HG03103 (cell line): ENCODE data around the gene TRIM8.

Source experiments
- ATAC-seq: cut with Tn5 transposase; IDR thresholded peaks from one replicate; pipeline ENCODE4 v1.9.1; 2021; ENCODE audit warnings: low read depth; ENCODE audit not compliant: unreplicated experiment

TRIM8 gene

DNA sequence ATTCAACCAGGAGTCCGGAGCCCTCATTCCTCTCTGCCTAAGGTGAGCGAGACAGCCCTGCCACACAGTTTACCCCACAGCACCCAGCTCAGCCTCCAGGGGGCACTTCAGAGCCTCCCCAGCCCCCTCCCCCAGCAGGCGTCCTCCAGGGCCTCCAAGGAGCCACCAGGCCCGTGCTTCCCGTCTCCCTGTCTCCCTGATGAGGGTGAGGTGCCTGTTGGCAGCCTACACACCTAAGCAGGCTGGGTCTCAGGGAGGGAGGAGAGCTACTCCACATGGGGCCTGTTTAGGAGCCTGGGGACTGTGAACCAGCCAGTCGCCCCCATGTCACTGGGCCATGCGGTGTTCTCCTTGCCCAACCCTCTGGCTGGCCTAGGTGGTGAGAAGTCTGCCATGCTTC, 28.9 kb upstream of the TRIM8 start:
- no peak for ATAC-seq

DNA sequence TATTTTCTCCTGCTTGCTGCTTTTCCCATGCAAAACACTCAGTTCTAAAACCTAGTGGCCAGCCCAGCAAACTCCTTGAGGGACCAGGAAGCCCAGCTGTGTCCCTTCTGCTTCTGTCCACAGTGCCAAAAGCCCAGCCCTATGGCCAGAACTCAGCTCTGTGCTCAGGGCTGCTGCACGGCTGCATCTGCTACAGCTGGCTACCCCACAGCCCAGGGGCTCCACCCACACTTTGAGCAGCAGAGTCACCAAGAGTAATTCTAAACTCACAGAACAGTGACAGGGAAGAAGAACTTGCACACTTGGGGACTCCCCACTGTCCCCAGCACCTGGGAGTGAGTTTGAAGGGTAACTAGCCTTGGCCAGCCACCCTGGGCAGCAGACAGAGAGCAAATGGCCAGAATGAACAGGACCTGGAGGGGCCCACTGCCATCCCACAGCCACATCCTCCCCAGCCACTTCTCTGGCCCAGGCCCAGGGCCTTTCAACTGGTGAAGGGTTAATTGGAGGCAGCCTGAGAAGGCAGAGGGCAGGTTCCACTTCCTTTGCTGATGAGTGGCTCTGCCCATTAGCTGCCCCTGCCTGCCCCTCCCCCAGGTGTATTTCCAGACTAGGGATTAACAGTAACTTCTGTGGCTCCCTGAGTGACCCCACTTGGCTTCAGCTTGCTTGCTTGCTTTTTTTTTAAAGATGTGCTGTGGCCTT, 28.1 kb upstream of the TRIM8 start:
- ATAC-seq: no peak

DNA sequence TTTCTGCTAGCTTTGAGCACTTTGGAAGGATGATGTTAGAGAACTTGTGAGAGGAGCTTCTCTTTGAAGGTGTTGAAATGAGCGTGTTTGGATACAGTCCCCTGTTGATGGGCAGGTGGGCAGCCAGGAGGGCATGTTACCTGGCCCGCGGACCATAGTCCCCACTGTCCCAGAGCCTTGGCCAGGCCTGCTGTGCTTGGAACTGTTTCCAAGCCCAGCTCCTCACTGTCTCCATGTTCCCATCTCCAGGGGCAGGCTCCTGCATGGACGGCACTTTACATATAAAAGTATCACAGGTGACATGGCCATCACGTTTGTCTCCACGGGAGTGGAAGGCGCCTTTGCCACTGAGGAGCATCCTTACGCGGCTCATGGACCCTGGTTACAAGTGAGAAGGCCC, 27.2 kb upstream of the TRIM8 start:
- no peak for ATAC-seq

DNA sequence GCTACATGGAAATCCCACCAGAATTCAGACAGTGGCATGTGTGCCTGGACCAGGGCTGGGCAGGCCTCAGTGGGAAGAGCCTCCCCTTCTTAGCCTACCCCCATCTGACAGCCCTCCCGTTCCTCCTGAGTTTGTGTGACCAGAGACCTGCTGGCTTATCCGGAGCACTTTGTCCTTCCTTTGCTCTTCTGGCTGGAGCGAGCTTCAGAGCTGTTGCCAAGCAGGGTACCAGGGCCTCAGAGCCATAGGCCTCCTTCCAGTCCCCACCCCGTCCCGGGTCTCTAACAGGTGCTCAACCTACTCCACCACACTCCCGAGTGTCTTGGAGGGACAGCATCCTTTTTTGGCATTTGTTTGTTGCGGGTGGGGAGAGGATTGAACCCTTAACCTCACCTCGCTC, 26.5 kb upstream of the TRIM8 start:
- ATAC-seq: no peak

DNA sequence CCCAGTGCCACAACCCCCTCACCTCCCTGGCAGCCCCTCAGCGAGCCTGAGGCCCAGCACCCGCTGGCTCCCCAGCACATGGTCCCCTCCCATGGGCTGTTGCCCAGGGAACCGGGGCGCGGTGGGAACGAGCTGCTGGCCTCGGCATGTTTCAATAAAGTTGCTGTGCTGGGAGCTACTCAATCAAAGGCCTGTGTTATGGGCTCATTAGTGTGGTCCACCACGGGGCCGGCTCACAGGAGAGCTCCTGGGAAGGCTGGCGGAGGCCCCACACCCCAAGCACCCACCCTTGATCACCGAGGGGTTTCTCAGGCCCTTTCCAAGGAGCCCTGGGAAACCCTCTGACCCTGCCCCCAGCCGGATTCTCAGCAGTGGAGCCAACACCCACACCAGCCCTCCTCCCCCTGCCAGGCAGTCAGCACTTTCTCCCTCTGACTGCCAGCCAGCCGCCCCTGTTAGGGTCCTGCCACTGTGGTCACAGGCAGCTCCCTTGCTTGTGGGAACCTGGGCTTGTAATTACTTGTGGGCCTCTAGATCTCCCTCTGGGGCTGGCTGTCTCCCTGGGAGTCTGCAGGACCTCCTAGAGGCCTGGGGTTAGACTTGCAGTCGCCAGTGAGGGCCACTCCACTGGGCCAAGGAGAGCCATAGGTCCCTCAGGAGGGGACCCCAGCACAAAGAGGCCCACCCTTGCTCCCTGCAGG, 24.8 kb upstream of the TRIM8 start:
- no peak for ATAC-seq

DNA sequence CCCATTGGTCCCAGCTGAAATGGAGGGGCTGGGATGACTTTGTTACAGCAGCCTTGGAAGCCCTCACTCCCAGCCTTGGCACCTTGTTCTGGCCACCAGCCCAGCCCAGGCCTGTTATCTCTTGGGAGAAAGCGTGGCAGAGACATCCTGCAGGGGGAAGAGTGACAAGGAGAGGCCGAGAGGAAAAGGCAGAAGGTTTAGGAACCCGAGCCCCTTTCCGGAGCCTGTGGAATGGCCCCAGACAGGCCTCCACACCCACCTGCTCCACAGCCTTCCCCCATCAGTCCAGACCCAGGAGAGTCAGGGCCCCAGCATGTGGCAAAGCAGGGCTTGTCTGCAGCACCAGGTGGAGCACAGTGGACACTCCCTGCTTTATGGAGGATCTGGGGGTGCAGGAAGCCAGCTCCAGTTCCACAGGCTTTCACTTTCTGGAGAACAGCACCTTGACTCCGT, 24.1 kb upstream of the TRIM8 start:
- ATAC-seq: no peak

DNA sequence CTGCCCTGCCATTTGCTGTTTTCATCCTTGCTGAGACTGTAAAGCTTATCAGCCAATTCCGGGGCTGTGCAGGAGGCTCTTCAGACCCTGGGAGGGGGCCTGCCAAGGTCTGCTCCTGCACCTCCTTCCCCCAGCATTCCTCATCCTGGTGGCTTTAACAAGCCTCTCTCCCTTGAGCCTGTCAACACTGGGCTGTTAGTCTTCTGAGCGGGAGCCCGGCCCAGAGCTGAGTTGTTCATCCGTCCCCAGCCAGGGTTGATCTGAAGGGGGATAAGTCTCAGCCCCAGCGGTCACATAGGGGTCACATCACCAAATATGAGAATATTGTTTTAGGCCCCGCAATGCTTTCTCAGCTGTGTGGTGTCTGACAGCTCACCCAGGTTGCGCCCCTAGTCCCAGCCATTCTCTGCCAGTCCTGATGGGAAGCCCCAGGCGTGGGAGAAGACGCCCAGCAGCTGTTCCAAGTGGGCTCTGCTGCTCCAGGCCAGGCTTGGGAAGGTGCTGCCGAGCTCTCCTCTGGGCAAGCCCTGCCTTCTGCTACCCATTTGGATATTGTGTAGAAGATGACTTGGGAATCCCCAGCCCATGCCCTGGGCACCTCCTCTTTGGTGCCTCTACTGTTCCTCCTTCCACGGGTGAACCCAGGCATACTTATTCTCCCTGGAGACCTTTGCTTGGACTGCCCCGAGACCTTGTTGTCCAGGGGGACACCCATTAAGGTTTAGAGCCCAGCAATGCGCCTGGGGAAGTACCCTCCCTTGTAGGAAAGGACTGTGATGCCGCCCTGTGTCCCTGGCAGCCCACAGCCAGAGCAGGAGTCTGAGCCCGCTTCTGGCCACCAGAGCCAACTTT, 23.5 kb upstream of the TRIM8 start:
- ATAC-seq: no peak

DNA sequence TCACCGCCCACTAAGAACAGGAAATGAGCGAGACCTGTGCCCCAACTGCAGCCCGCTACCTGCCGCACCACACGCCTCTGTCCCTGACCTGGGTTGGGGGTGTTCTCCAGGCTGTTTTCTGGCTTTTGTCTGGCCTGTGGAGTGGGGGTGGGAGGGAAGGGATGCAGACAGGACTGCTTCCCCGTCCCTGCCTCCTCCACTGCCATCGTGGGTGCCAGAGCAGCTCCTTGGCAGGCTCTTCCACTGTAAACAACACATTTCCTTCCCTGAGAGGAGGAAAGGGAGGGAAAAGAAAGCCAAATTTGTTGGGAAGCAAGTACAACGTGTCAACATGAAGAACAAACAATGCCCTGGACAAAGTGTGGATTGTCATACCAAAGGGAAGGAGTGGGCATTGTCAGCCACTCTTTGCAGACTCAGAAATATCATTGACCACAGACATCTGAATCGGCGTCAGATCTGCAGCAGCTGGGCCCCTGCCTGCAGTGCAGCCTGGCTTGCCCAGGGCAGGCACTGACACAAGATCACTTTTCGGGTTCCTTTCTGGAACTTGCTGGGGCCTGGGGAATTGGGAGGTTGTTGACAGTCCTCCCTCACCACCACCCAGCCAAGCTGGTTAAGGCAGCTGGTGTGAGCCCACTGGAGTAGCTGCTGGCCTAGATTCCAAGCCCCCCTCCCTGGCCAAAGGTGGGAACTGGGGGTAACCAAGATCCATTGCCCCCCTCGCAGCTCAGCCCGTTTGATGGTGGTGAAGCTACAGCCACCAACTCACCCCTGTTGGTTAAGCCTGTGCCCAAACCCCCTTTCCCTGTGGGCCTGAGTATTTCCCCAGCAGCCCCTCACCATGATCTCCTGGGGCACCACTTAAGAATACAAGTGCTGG, 22.6 kb upstream of the TRIM8 start:
- ATAC-seq: no peak

DNA sequence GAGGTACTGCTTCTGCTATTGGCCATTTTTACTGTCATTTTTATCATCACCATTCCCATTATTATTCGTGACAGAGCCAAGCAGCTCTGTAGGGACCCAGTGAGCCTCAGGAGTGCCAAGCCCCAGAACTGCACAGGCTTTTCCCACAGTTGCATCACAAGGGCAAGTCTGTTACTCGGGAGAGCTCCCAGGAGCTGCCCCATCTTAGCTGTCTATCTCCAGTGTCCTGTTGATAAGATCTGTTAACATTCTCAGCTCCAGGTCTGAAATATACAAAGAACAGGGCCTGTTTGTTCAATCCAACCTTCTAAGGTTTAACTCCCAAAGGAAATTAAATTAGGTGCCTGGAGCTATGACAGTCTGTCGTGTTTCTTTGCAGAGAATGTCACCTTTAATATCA, 20.2 kb upstream of the TRIM8 start:
- ATAC-seq: no peak

DNA sequence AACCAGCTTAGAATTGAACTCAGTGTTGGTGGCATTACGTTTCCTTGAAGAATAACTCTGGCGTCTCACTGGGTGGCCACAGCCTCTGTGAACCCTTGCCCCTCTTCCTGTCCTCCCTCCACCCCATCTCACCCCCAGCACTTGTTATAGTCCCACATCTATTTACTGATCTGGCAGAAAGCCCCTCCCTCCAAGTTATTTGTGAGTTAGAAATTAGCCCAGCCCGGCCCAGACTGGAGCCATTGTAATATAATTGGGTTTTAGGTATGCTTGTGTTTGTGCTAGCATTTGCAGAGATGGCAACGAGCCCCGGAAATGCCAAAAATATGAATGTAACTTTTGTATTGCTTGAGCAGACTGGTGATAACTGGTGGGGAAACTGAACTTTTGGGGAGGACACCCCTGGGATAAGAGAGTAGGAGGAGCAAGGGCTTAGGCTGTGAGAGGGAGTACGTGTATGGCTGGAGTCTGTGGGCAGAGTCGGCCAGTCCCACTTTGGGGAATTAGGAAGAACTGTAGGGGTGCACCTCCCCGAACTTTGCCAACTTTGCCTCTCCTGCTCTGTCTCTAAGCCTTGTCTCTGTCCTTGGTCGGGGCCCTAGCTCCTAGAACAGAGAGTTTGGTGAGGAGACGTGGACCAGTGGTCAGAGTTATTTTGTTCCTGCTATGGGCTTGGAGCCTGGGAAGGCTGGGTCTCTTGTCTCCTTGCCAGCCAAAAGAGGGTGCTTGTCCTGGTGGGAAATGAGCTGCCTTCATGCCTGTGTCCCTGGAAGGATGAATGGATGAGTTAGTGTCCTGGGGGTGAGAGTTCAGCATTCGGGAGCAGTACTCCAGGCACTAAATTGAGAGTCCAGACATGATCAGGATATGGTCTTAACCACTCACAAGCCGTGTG, 19.3 kb upstream of the TRIM8 start:
- no peak for ATAC-seq

DNA sequence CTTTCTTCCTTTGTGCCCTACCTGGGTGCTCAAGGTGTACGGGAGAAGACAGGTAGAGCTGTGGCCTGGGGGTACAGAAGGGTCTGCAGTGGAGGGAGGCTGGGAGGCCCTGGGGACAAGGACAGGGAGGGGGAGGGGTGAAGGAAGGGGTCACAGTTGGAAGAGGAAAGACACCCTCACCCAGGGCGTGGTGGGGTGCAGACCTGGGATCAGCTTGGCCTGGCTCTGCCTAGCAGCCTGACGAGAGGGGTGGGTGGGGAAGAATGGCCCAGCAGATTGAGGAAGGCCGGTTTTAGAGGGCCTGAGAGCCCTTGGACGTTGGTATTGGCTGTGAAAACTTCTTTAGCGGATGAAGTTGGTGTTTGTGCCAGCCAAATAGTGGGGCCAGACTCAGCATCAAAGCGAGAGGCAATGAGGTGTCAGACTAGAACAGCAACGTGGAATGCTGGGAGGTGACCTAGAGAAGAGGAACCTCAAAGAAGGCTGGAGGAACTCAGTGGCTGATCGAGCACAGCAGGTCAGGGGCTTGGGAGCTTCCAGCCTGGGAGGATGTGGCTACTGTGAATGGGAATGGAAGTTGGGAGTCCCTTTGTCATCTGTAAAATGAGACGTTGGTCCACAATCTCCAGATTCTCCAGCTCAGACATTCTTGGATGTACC, 18.1 kb upstream of the TRIM8 start:
- no peak for ATAC-seq

DNA sequence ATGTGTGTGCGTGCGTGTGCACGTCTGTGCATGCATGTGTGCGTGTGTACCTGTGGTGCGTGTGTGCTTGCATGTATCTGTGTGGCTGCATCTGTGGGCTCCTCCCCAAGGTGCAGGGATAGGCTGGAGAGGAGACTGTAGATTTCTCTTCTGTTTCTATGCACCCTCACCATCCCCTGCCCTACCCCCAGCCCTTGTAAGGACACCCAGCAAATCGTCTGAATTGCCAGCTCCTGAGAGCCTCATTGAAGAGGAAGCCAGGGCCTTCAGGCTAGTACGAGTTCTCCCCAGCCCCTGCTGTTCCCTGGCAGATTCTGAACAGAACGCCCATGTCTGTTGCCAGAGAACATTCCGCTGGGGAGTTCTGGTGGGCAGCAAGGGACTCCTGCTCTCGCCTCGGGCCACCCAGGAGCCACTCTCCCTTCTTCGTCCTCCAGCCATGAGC, 17.0 kb upstream of the TRIM8 start:
- ATAC-seq: no peak

DNA sequence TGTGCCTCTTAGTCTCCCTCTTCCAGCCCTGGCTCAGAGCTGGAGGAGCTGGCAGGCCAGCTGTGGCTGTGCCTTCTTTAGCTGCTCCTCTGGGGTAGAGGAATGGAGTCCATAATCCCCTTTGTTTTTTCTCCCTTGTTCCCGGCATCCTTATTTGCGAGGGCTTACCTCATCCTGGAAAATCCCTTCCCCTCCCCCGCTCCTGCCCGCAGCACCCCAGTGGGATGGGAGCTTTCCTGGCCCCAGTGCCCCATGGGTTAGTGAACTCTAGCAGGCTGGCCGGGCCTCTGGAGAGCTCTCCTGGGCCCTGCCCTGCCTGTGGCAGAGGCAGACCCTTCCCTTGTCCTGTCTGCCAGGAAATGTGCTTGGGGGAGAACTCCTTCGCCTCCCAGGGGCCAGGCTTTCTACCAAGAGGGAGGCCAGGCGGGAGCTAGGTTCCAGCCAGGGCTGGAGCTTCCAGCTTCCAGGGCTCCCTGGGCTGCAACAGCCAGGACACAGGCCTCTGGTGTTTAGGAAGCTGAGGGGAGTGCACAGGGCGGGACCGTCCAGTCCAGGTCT, 16.5 kb upstream of the TRIM8 start:
- ATAC-seq: no peak

DNA sequence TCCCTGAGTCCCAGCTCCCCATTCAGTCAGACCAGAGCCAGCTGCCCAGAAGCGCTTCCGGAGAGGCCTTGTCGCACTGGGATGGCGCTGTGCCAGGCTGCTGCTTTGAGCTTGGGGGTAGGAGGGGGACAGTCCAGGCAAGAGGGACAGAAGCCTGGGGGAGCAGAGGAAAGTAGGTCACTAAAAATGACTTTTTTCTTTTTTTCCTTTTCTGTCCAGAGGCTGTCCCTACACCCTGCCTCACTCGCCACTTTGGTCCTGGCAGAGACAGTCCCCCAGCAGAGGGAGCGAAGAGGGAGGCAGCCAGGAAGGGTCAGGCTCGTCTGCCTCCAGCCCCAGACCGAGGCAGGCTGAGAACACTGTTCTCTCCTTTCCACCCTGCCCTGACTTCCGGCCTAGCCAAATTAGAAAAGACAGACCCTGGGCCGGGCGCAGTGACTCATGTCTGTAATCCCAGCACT, 15.8 kb upstream of the TRIM8 start:
- ATAC-seq: no peak

DNA sequence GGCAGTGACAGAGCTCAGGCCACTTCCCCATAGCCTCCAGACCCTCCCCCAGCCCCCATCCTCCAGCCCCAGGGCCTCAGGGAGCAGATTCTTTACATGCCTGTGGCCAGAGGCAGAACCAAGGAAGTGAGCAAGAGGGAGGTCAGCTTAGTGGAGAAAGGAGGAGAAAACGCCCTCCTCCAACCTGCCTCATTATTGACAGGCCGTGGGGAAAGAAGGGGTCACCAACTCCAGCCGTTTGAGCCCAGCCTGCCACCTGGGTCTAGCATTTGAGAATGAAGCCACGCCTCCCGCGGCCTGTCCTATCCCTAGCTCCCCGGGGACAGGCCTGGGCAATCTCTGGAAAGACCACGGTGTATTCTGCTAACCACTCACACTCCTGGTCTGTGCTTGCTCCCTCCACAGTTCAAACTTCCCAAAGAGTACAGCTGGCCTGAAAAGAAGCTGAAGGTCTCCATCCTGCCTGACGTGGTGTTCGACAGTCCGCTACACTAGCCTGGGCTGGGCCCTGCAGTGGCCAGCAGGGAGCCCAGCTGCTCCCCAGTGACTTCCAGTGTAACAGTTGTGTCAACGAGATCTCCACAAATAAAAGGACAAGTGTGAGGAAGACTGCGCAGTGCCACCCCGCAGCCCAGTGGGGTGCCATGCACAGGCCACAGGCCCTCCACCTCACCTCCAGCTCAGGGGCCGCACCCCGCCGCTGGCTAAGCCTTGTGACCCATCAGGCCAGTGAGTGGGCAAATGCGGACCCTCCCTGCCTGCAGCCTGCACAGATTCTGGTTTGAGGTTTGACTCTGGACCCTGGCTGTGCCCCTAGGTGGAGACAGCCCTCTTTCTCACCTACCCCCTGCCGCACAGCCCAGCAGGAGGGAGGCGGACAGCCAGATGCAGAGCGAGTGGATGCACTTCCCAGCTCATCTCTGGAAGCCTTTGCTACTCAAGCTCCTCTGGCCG, 14.3 kb upstream of the TRIM8 start:
- ATAC-seq: no peak

DNA sequence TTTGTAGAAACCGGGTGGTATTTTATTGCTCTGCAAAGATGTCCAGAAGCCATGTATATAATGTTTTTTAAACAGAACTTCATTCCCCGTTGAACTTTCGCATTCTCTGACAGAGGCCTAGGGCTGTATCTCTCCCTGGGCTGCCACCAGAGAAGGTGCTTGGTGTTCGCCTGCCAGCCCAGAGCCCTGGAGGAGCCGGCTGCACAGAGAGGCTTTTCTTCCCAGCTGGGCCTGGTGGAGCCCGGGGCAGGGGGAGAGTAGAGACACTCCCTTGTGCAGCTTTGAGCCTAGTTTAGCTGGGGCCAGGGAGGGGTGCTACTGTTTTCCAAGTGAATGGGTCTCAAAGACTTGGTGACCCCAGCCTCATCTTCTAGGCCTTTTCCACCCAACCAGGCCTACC, 13.6 kb upstream of the TRIM8 start:
- no peak for ATAC-seq
